KMS-11 (cell line): ENCODE results near the gene CADM4.

Experiments used
- H2AFZ ChIP-seq: fragments of 200-600 bp; sonication (generic); 2 replicates; pipeline ENCODE4 v1.6.1; 2016; ENCODE audit warnings: antibody characterized with exemption, mixed run types, low read depth
- H3K27ac ChIP-seq: fragments of 200-600 bp; sonication (generic); 2 replicates; pipeline ENCODE4 v1.6.1; 2016; ENCODE audit warnings: mild to moderate bottlenecking, mixed run types
- H3K27me3 ChIP-seq: fragments of 200-600 bp; sonication (generic); 2 replicates; pipeline ENCODE4 v1.6.1; 2017; ENCODE audit warnings: mild to moderate bottlenecking, low read depth, mixed run types, moderate library complexity; ENCODE audit not compliant: insufficient read depth
- H3K36me3 ChIP-seq: fragments of 200-600 bp; sonication (generic); 2 replicates; pipeline ENCODE4 v1.6.1; 2017; ENCODE audit warnings: mild to moderate bottlenecking, mixed run types; ENCODE audit not compliant: insufficient read depth
- H3K4me1 ChIP-seq: fragments of 200-600 bp; sonication (generic); 2 replicates; pipeline ENCODE4 v1.6.1; 2016; ENCODE audit warnings: mild to moderate bottlenecking, low read depth, mixed run types; ENCODE audit not compliant: poor library complexity, severe bottlenecking
- H3K4me2 ChIP-seq: fragments of 200-600 bp; sonication (generic); 2 replicates; pipeline ENCODE4 v1.7.0; 2016; ENCODE audit warnings: mild to moderate bottlenecking, mixed run types
- H3K4me3 ChIP-seq: fragments of 200-600 bp; sonication (generic); IDR thresholded peaks from 2 replicates; pipeline ENCODE4 v1.6.1; 2017; ENCODE audit warnings: low read depth, low read length, mixed read lengths; ENCODE audit not compliant: insufficient read depth
- H3K79me2 ChIP-seq: fragments of 200-600 bp; sonication (generic); 2 replicates; pipeline ENCODE4 v1.6.1; 2016; ENCODE audit warnings: low read depth, mixed run types; ENCODE audit not compliant: insufficient read depth
- H3K9ac ChIP-seq: fragments of 200-600 bp; sonication (generic); 2 replicates; pipeline ENCODE4 v1.6.1; 2016; ENCODE audit warnings: mild to moderate bottlenecking, mixed run types
- H4K20me1 ChIP-seq: fragments of 200-600 bp; sonication (generic); 2 replicates; pipeline ENCODE4 v1.6.1; 2016; ENCODE audit warnings: mild to moderate bottlenecking, mixed run types; ENCODE audit not compliant: insufficient read depth
- TF ChIP-seq, protein P1 (sequence below): fragments of 200-600 bp; sonication (generic); conservative IDR thresholded peaks from 2 replicates; pipeline ENCODE4 v1.6.1; 2017; ENCODE audit warnings: low read depth, mild to moderate bottlenecking, antibody characterized with exemption, low read length, moderate library complexity, mixed read lengths

CADM4 gene

DNA sequence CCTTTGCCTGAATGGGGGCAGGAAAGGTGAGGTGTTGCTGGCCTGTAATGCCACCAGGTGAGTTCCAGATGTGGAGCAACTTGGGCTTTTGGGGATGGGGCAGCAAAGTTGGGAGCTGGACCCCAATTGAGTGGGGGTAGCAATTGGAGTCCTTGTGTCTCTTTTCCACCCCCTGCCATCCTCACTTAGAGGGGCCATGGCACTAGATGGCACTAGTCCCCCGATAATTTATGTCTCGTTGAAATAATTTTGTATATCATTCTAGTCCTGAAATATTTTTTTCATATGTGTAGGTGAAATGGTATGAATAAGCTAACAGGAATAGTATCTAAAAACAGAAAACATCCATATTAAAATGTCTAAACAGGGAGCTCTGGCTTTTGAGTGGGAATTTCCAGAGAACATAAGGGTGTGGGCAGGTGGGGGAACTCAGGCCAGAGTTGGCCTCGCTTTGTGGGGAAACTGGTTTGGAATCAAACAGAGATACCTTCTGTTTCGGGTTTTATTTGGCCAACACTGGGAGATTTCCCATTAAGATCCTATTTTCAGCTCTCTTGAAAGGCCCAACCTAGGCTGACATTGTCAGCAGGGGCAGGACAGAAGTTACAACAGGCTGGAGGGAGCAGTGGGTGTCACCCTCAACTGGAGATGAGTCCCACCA lies 39.9 kb downstream of the CADM4 start:
- H2AFZ ChIP-seq = no peak overlapping the region
- H4K20me1 ChIP-seq = no peaks in the 10 kb centered on the region
- no peak overlapping the region for H3K4me3 ChIP-seq
- H3K9ac ChIP-seq = no peak overlapping the region
- H3K36me3 ChIP-seq = no peaks in the 10 kb centered on the region
- H3K79me2 ChIP-seq = peaks cover 25% of the 10 kb centered on the region
- no peak overlapping the region for H3K27ac ChIP-seq
- no peak overlapping the region for H3K4me2 ChIP-seq
- H3K27me3 ChIP-seq = no peaks in the 10 kb centered on the region
- peaks cover 9% of the 10 kb centered on the region for H3K4me1 ChIP-seq
- TF ChIP-seq, protein P1, sequence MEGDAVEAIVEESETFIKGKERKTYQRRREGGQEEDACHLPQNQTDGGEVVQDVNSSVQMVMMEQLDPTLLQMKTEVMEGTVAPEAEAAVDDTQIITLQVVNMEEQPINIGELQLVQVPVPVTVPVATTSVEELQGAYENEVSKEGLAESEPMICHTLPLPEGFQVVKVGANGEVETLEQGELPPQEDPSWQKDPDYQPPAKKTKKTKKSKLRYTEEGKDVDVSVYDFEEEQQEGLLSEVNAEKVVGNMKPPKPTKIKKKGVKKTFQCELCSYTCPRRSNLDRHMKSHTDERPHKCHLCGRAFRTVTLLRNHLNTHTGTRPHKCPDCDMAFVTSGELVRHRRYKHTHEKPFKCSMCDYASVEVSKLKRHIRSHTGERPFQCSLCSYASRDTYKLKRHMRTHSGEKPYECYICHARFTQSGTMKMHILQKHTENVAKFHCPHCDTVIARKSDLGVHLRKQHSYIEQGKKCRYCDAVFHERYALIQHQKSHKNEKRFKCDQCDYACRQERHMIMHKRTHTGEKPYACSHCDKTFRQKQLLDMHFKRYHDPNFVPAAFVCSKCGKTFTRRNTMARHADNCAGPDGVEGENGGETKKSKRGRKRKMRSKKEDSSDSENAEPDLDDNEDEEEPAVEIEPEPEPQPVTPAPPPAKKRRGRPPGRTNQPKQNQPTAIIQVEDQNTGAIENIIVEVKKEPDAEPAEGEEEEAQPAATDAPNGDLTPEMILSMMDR = no peak

DNA sequence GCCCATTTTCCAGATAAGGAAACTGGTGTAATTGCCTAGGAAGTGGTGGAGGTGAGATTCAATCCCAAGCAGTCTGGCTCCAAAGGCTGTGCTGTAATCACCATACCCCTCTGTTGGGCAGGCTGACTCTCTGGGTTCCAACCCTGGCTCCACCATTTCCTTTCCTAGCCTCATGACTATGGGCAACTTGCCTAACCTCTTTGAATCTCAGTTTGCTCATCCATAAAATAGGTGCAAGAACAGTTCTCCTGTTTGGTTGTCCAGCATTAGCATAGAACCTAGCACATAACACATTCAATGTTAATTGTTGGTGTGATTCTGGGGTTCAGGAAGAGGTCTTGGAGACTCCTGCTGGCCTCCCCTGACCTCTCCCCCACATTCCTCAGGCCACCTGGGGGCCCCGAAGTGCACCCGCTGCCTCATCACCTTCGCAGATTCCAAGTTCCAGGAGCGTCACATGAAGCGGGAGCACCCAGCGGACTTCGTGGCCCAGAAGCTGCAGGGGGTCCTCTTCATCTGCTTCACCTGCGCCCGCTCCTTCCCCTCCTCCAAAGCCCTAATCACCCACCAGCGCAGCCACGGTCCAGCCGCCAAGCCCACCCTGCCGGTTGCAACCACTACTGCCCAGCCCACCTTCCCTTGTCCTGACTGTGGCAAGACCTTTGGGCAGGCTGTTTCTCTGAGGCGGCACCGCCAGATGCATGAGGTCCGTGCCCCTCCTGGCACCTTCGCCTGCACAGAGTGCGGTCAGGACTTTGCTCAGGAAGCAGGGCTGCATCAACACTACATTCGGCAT lies 41.0 kb downstream of the CADM4 start:
- H3K9ac ChIP-seq = no peak overlapping the region
- H3K4me3 ChIP-seq = no peak overlapping the region
- H2AFZ ChIP-seq = no peak overlapping the region
- peaks cover 14% of the 10 kb centered on the region for H3K4me1 ChIP-seq
- peaks cover 35% of the 10 kb centered on the region for H3K79me2 ChIP-seq
- no peaks in the 10 kb centered on the region for H3K27me3 ChIP-seq
- no peaks in the 10 kb centered on the region for H3K36me3 ChIP-seq
- H3K4me2 ChIP-seq = peak overlapping the region; percentile 89; the same call in 1 of the 2 replicates
- no peaks in the 10 kb centered on the region for H4K20me1 ChIP-seq
- H3K27ac ChIP-seq = no peak overlapping the region
- TF ChIP-seq, protein P1 = no peak

DNA sequence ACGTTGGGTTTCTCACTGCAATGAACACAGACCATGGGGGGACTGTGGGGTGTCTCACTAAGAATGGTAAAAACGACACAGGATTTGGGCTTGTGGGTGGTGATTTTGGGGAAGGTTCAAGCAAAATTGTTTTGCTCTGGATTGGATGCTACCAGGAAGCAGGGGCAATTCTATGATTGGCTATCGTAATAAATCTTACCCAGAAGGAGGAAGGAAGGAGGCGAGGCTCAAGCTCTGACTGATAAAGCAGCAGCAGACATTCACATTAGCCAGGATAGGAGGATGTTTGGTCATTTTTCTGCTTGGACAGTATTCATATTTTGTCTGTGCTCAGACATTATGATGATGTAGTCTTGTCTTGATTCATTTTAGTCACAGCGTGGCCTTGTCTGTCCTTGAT lies 41.8 kb downstream of the CADM4 start:
- Histone ChIP-seq H3K9ac (no peak overlapping the region), H3K27me3 (no peaks in the 10 kb centered on the region), H3K79me2 (peaks cover 35% of the 10 kb centered on the region), H2AFZ (no peak overlapping the region), H4K20me1 (no peaks in the 10 kb centered on the region), H3K4me1 (peaks cover 14% of the 10 kb centered on the region), H3K36me3 (no peaks in the 10 kb centered on the region), H3K27ac (no peak overlapping the region), H3K4me2 (peak overlapping the region; percentile 89), H3K4me3 (no peak overlapping the region)
- TF ChIP-seq, protein P1 = no peak

DNA sequence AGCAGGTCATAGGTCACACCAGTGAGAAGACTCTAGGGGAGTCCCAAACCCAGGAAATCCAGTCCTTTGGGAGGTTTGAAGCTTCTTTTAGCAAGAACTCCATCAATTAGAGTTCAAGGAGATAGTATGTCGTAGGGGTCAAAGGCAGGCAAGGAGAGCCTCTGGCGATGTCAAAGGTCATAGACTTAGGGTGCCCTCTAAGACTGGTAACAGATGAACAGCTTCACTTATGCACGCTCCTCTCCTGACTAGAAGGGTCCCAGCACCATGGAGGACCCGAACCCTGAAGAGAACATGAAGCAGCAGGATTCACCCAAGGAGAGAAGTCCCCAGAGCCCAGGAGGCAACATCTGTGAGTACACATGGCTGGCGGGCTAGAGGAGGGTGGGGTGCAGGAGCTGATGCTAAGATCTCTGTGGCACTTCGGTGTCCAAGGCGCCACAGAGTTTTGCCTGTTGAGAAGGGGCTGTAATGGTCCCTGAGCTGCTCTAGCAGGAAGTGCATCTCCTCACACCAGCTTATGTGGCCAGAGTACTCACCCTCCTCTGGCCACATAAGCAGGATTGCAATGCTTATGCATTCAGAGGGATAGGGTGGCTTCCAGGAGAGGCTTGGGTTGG lies 42.7 kb downstream of the CADM4 start:
- Histone ChIP-seq H3K9ac (peak overlapping the region; percentile 95), H3K36me3 (no peaks in the 10 kb centered on the region), H2AFZ (peak overlapping the region; percentile 81), H3K4me3 (peak overlapping the region; percentile 56), H3K27me3 (no peaks in the 10 kb centered on the region), H3K79me2 (peaks cover 35% of the 10 kb centered on the region), H3K27ac (peak overlapping the region; percentile 93), H3K4me2 (peak overlapping the region; percentile 89), H4K20me1 (no peaks in the 10 kb centered on the region), H3K4me1 (peaks cover 14% of the 10 kb centered on the region)
- TF ChIP-seq, protein P1 = no peak
